ENCODE results near the gene GSTA3. TPM values are rescaled to one million over a fixed set of nuclear protein-coding genes. Genes with fewer than 3 reads are reported as not detected.
"Not testable (repeated sequence)": the region's sequence is repeated elsewhere in the genome, so short reads cannot be mapped to it uniquely, and the experiment has no call there.

The GSTA3 gene
- total RNA-seq, 1 donor from 2014 or later = not detected

- DNase-seq (ENCODE audit: low spot score) = no peak
- intact Hi-C loops (cut with DNase I) = no loop called here
- no peak for ATAC-seq
These were observed 37.5 kb downstream of the GSTA3 start for GRCh38 chr6:52872031-52872430.

DNA sequence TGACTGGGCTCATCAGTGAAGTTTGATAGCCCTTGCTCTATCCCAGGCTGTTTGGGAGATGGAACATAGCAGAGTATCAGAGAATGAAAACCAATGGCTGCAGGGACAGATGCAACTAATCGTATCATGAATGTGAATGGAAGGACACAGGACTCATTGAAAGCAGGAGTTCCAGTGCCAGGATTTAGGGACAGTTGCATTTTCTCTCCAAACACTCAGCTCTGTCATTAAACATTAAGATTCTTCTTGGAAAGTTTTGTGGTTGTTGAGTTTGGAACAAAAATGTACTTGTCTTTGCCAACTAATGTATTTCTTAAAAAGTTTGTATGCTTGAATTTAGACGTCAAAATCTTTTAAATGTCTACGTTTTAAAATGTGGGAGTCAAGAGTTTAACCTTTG is 37.9 kb downstream of the GSTA3 start:
- ATAC-seq = no peak
- intact Hi-C loops (cut with DNase I) = no loop called here
- DNase-seq (ENCODE audit: low spot score) = no peak

- DNase-seq (ENCODE audit: low spot score); ATAC-seq; intact Hi-C loops (cut with DNase I): not testable (repeated sequence)
These were observed 39.0 kb downstream of the GSTA3 start for GRCh38 chr6:52870335-52871091.

DNA sequence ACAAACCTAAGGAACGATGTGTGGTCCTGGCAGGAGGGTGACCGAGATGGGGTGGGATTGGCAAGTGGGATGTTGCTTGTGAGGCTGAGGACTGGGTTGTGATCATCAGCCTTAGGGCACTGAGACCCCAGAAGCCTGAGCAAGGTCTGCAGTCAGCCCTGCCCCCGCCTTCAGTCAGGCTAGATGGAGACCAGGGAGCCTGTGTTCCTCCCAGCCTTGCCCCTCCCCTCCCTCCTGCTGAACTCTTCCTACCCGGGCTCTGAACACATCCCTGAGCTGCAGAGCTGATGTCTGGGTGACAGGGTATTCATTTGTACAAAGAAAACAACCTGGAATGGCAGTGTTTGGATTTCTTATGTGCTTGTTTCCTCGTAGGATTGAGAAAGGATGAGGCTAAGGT is 40.6 kb downstream of the GSTA3 start:
- ATAC-seq; DNase-seq (ENCODE audit: low spot score); intact Hi-C loops (cut with DNase I): not testable (repeated sequence)

- DNase-seq (ENCODE audit: low spot score) (no peak), ATAC-seq (no peak)
- intact Hi-C loops (cut with DNase I) = no loop called here
These were observed 41.3 kb downstream of the GSTA3 start for GRCh38 chr6:52868240-52868639.

DNA sequence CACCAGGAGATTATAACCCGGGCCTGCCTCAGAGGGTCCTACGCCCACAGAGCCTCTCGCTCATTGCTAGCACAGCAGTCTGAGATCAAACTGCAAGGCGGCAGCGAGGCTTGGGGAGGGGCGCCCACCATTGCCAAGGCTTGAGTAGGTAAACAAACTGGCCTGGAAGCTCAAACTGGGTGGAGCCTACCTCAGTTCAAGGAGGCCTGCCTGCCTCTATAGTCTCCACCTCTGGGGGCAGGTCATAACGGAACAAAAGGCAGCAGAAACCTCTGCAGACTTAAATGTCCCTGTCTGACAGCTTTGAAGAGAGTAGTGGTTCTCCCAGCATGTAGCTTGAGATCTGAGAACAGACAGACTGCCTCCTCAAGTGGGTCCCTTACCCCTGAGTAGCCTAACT is 48.3 kb downstream of the GSTA3 start:
- intact Hi-C loops (cut with DNase I); ATAC-seq: not testable (repeated sequence)

GRCh38 chr6:52858416-52858815 is 51.1 kb downstream of the GSTA3 start:
- no peak for ATAC-seq
- intact Hi-C loops (cut with DNase I) = no loop called here
- no peak for DNase-seq (ENCODE audit: low spot score)

More for the DNA sequence above, 48.3 kb downstream of the GSTA3 start:
- DNase-seq (ENCODE audit: low spot score) = not testable (repeated sequence)

GRCh38 chr6:52856137-52856536 is 53.4 kb downstream of the GSTA3 start:
- intact Hi-C loops (cut with DNase I); ATAC-seq; DNase-seq (ENCODE audit: low spot score): not testable (repeated sequence)

DNA sequence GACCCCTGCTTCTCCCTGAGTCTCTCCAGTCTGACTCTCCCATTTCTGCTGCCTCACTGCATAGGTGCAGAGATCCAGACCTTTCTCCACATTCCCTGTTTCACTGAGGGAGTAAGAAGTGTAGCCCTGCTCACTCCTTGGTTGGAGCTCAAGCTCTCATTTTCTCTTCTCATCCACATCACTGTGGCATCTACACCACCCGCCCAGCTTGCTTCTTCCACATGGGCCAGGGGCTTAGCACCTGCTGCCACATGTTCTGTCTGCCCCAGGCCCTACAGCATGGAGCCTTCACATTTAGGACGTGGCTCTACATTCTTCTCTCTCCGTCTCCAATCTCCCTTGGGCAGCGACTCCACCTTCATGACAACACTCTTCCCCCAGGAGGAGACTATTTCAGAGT is 60.4 kb downstream of the GSTA3 start:
- ATAC-seq (no peak), DNase-seq (ENCODE audit: low spot score) (no peak)
- intact Hi-C loops (cut with DNase I) = no loop called here

Other genes starting within 250 kb of the GSTA3 start
- 29.6 TPM for gene TMEM14A, start 238.6 kb downstream of the GSTA3 start, total RNA-seq
- not detected for gene GSTA2, start 146.2 kb downstream of the GSTA3 start, total RNA-seq
- gene GSTA1, start 105.9 kb downstream of the GSTA3 start, total RNA-seq = 0.49 TPM
- gene GSTA5, start 68.9 kb downstream of the GSTA3 start, total RNA-seq = not detected
- 24.1 TPM for gene GSTA4, start 85.6 kb upstream of the GSTA3 start, total RNA-seq
- 12.7 TPM for gene CILK1, start 152.1 kb upstream of the GSTA3 start, total RNA-seq
- gene FBXO9, start 155.7 kb upstream of the GSTA3 start, total RNA-seq = 80.0 TPM
- not detected for gene GCM1, start 239.1 kb upstream of the GSTA3 start, total RNA-seq